HCT116 (cell line): ENCODE results near the gene PTPDC1. TPM values are rescaled to one million over a fixed set of nuclear protein-coding genes. Genes with fewer than 3 reads are reported as not detected.
A peak's percentile ranks its signal among the peaks of the same experiment; 100 is the strongest.

Source experiments
- ATAC-seq: fragments of 200-7000 bp; cut with Tn5 transposase; 2 replicates; pipeline ENCODE4 v1.9.1; 2020; ENCODE audit warnings: mild to moderate bottlenecking, moderate library complexity
- BruUV-seq: library from RNA; stranded (reverse); fragments of 400-500 nt; replicated peaks from 2 replicates; lab custom pipeline; 2021; lab: Mats Ljungman, UMichigan
- CTCF ChIA-PET: fragments of 300-600 bp; sonication (Branson Sonifier 250); formaldehyde crosslinking; loops from one replicate; lab custom pipeline; 2021; ENCODE audit warnings: antibody characterized with exemption; lab: Charles Lee
- POLR2A ChIA-PET: fragments of 300-600, 350-600 bp; sonication (Branson Sonifier 250); formaldehyde crosslinking; loops from one replicate; lab custom pipeline; 2021; ENCODE audit warnings: antibody characterized with exemption; lab: Charles Lee
- RAD21 ChIA-PET, 2 experiments: fragments of 300-600 bp; sonication (Branson Sonifier 250); formaldehyde crosslinking; loops; one replicate each; lab custom pipeline; 2023; ENCODE audit warnings: low total read pairs in 2 of 2; ENCODE audit not compliant: uncharacterized antibody in 2 of 2, unreplicated experiment in 2 of 2, low non-redundant PET in 1 of 2; lab: Charles Lee
- DNase-seq: peaks from one replicate; pipeline ENCODE4 v3.0.0-alpha.2; 2010; ENCODE audit warnings: low read depth, low spot score
- H2AFZ ChIP-seq: fragments of 200-600 bp; shearing (Covaris generic), sonication (generic); 2 replicates; pipeline ENCODE4 v1.6.1; 2017; ENCODE audit warnings: low read depth, mixed run types, mixed read lengths, antibody characterized with exemption, low read length; ENCODE audit not compliant: poor library complexity, severe bottlenecking
- H3K27ac ChIP-seq: 2 replicates; pipeline ENCODE4 v1.5.1; 2012; ENCODE audit warnings: low read depth, low read length
- H3K27me3 ChIP-seq: fragments of 200-600 bp; sonication (generic); 2 replicates; pipeline ENCODE4 v1.6.1; 2016; ENCODE audit warnings: mixed run types, low read length, mixed read lengths; ENCODE audit not compliant: insufficient read depth
- H3K36me3 ChIP-seq, 2 experiments: fragments of 200-500 bp in 1 of 2; fragments of 200-600 bp in 1 of 2; sonication (Bioruptor generic) in 1 of 2; sonication (generic) in 1 of 2; 2 replicates each; pipeline versions ENCODE4 v1.5.1 to v1.6.1; 2014 to 2016; ENCODE audit warnings: low read length in 2 of 2, inconsistent platforms in 1 of 2, mixed read lengths in 1 of 2, mixed run types in 1 of 2; ENCODE audit not compliant: insufficient read depth in 2 of 2, control insufficient read depth in 1 of 2
- H3K4me1 ChIP-seq, 2 experiments: fragments of 200-600 bp in 1 of 2; sonication (generic) in 1 of 2; 2 replicates each; pipeline versions ENCODE4 v1.5.1 to v1.6.1; 2012 to 2017; ENCODE audit warnings: low read length in 2 of 2, inconsistent platforms in 1 of 2, mild to moderate bottlenecking in 1 of 2, mixed read lengths in 1 of 2, mixed run types in 1 of 2, moderate library complexity in 1 of 2; ENCODE audit not compliant: insufficient read depth in 2 of 2, control insufficient read depth in 1 of 2
- H3K4me2 ChIP-seq: fragments of 200-600 bp; sonication (generic); 2 replicates; pipeline ENCODE4 v1.6.1; 2017; ENCODE audit warnings: mixed run types, low read length, mixed read lengths
- H3K4me3 ChIP-seq, 2 experiments: fragments of 200-600 bp in 1 of 2; sonication (generic) in 1 of 2; replicated peaks in 1 of 2; 2 replicates each; pipeline ENCODE4 v1.5.1; 2011 to 2016; ENCODE audit warnings: low read length in 2 of 2, control low read depth in 1 of 2, low read depth in 1 of 2, mild to moderate bottlenecking in 1 of 2, mixed read lengths in 1 of 2, mixed run types in 1 of 2
- H3K79me2 ChIP-seq: fragments of 200-600 bp; sonication (generic); 2 replicates; pipeline ENCODE4 v1.6.1; 2017; ENCODE audit warnings: mild to moderate bottlenecking, mixed run types, low read length, moderate library complexity, mixed read lengths; ENCODE audit not compliant: insufficient read depth
- H3K9ac ChIP-seq: fragments of 200-600 bp; sonication (generic); 2 replicates; pipeline ENCODE4 v1.6.1; 2016; ENCODE audit warnings: low read length, mixed read lengths
- H3K9me2 ChIP-seq: fragments of 200-600 bp; sonication (generic), shearing (Covaris generic); 2 replicates; pipeline ENCODE4 v1.6.1; 2017; ENCODE audit warnings: mixed run types, mild to moderate bottlenecking, moderate library complexity; ENCODE audit not compliant: insufficient read depth
- H3K9me3 ChIP-seq, 2 experiments: fragments of 200-500 bp in 1 of 2; fragments of 200-600 bp in 1 of 2; sonication (Bioruptor generic) in 1 of 2; sonication (generic) in 1 of 2; 2 replicates each; pipeline ENCODE4 v1.6.1; 2014 to 2017; ENCODE audit warnings: low read length in 2 of 2, mixed read lengths in 2 of 2, inconsistent platforms in 1 of 2, low read depth in 1 of 2, mild to moderate bottlenecking in 1 of 2, mixed run types in 1 of 2, moderate library complexity in 1 of 2; ENCODE audit not compliant: control insufficient read depth in 1 of 2, insufficient read depth in 1 of 2
- H4K20me1 ChIP-seq: fragments of 200-600 bp; sonication (generic), shearing (Covaris generic); 2 replicates; pipeline ENCODE4 v1.6.1; 2017; ENCODE audit warnings: mixed run types, mild to moderate bottlenecking, moderate library complexity; ENCODE audit not compliant: insufficient read depth
- CEBPB ChIP-seq: IDR thresholded peaks from 2 replicates; pipeline ENCODE4 v1.6.1; 2012; ENCODE audit warnings: low read depth
- EGR1 ChIP-seq: IDR thresholded peaks from 2 replicates; pipeline ENCODE4 v1.6.1; 2012; ENCODE audit warnings: low read depth
- ELF1 ChIP-seq: IDR thresholded peaks from 2 replicates; pipeline ENCODE4 v1.6.1; 2012; ENCODE audit warnings: low read depth, borderline replicate concordance
- FOSL1 ChIP-seq: IDR thresholded peaks from 2 replicates; pipeline ENCODE4 v1.6.1; 2012; ENCODE audit warnings: low read depth
- JUND ChIP-seq: IDR thresholded peaks from 2 replicates; pipeline ENCODE4 v1.6.1; 2012
- POLR2A ChIP-seq: IDR thresholded peaks from 2 replicates; pipeline ENCODE4 v1.7.0; 2011; ENCODE audit warnings: borderline replicate concordance; ENCODE audit not compliant: insufficient read depth, insufficient read length; ENCODE audit errors: extremely low read depth
- POLR2AphosphoS5 ChIP-seq: IDR thresholded peaks from 2 replicates; pipeline ENCODE4 v1.6.1; 2011; ENCODE audit warnings: mild to moderate bottlenecking, low read depth, low read length, moderate library complexity
- RAD21 ChIP-seq: IDR thresholded peaks from 2 replicates; pipeline ENCODE4 v1.6.1; 2012; ENCODE audit warnings: low read depth, mild to moderate bottlenecking
- SIN3A ChIP-seq: IDR thresholded peaks from 2 replicates; pipeline ENCODE4 v1.6.1; 2012; ENCODE audit warnings: low read depth
- SP1 ChIP-seq: IDR thresholded peaks from 2 replicates; pipeline ENCODE4 v1.6.1; 2012; ENCODE audit warnings: low read depth
- TCF7L2 ChIP-seq: IDR thresholded peaks from 2 replicates; pipeline ENCODE4 v1.7.0; 2011; ENCODE audit warnings: borderline replicate concordance, inconsistent platforms; ENCODE audit not compliant: insufficient read depth, insufficient read length; ENCODE audit errors: extremely low read depth
- YY1 ChIP-seq: IDR thresholded peaks from 2 replicates; pipeline ENCODE4 v1.6.1; 2011; ENCODE audit warnings: low read length, low read depth, moderate library complexity, mild to moderate bottlenecking; ENCODE audit not compliant: insufficient replicate concordance; ENCODE audit errors: extremely low read depth
- intact Hi-C: fragments of 100-400 bp; cut with micrococcal nuclease; formaldehyde crosslinking; loops from 2 replicates; pipeline ENCODE4 v1.10.0; 2022
- total RNA-seq: library from RNA; stranded (reverse); gene quantifications from one replicate; pipeline ENCODE4 v1.2.1, GENCODE V29; 2021; ENCODE audit not compliant: unreplicated experiment
- TF ChIP-seq, protein P1 (sequence below), 3 experiments: fragments of 200-600 bp in 1 of 3; sonication (generic) in 1 of 3; IDR thresholded peaks in 2 of 3; conservative IDR thresholded peaks in 1 of 3; 2 replicates each; pipeline ENCODE4 v1.5.1; 2012 to 2017; ENCODE audit warnings: low read depth in 2 of 3, low read length in 2 of 3, antibody characterized with exemption in 1 of 3, borderline replicate concordance in 1 of 3, control low read depth in 1 of 3, mild to moderate bottlenecking in 1 of 3, mixed read lengths in 1 of 3, mixed run types in 1 of 3, moderate library complexity in 1 of 3; ENCODE audit not compliant: insufficient read depth in 1 of 3
- TF ChIP-seq, protein P2 (sequence below): IDR thresholded peaks from 2 replicates; pipeline ENCODE4 v1.6.1; 2012
- TF ChIP-seq, protein P3 (sequence below): IDR thresholded peaks from 2 replicates; pipeline ENCODE4 v1.6.1; 2012

The PTPDC1 gene
- total RNA-seq, 1 experiment from 2014 or later: 12.7 TPM

DNA sequence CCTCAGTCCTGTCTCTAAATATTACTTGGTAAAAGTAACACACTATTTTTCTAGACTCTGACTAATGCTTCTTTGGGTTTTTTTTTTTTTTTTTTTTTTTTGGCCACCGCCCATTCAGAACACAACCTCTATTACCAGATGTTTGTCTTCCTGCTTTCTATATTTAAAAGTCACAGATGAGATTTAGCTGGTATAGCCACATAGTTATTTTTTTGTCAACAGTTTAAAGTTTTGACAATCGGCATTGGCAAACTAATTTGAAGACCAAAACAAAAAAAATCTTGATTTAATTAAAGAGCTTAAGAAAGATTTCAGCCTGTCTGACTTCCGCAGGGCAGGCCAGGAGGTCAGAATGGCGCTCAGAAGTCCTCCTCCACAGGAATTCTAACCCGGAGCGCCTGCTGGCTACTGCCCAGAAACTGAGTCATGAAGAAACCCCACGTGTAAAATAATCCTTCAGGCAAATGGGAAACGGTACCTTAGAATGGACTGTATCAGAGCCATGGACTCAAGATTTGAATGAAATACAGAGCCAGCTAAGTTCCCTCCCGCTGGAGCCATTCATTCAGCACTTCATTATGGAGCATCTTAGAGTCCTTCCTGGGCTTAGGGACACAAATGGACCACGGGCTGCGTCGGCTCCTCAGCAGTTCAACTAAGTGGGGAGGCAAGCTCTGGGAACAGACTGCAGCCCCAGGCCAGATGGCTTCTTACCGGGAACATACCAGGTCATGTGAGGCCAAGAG lies 55.6 kb downstream of the PTPDC1 start:
- Histone ChIP-seq H3K4me3 (peak overlapping the region; percentile 6 to 22; a peak in 3 of 4 replicates), H3K9me3 (no peaks in the 10 kb centered on the region), H3K9ac (peak overlapping the region; percentile 25), H2AFZ (peak overlapping the region; percentile 81), H3K36me3 (no peaks in the 10 kb centered on the region), H3K9me2 (no peaks in the 10 kb centered on the region), H3K27ac (peak overlapping the region; percentile 57), H4K20me1 (no peaks in the 10 kb centered on the region), H3K4me2 (peak overlapping the region; percentile 69), H3K27me3 (no peaks in the 10 kb centered on the region), H3K79me2 (no peaks in the 10 kb centered on the region), H3K4me1 (peaks cover 19 to 25% of the 10 kb centered on the region in 2 experiments)
- intact Hi-C loops: loop anchor here (1.0 kb wide), 1 partner anchor 20 kb away; no protein-coding TSS in a partner anchor
- ATAC-seq: peak; percentile 85
- CTCF ChIA-PET: interaction anchor here (0.9 to 1.2 kb wide), 3 partner anchors 9 to 137 kb away, joined by 3 to 4 read pairs (median 4); no protein-coding TSS in a partner anchor
- TF ChIP-seq TCF7L2 (no peak), YY1 (peak; percentile 72), JUND (peak; percentile 55; the same call in 1 of the 2 replicates), SP1 (peak; percentile 34; the same call in 1 of the 2 replicates), SIN3A (0 out of 2 replicates have a peak, but pooled peaks have one; percentile 6), RAD21 (no peak), EGR1 (0 out of 2 replicates have a peak, but pooled peaks have one; percentile 39), POLR2A (no peak), POLR2AphosphoS5 (peak; percentile 57), ELF1 (no peak; the same call in 1 of the 2 replicates), FOSL1 (peak; percentile 68), CEBPB (no peak; the same call in 1 of the 2 replicates)
- TF ChIP-seq, protein P1, sequence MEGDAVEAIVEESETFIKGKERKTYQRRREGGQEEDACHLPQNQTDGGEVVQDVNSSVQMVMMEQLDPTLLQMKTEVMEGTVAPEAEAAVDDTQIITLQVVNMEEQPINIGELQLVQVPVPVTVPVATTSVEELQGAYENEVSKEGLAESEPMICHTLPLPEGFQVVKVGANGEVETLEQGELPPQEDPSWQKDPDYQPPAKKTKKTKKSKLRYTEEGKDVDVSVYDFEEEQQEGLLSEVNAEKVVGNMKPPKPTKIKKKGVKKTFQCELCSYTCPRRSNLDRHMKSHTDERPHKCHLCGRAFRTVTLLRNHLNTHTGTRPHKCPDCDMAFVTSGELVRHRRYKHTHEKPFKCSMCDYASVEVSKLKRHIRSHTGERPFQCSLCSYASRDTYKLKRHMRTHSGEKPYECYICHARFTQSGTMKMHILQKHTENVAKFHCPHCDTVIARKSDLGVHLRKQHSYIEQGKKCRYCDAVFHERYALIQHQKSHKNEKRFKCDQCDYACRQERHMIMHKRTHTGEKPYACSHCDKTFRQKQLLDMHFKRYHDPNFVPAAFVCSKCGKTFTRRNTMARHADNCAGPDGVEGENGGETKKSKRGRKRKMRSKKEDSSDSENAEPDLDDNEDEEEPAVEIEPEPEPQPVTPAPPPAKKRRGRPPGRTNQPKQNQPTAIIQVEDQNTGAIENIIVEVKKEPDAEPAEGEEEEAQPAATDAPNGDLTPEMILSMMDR (IDR thresholded peaks at IDR 0.05 in 2 of 3, conservative IDR thresholded peaks at IDR 0.05 in 1 of 3; ENCODE audit: borderline replicate concordance in 1 of 3, insufficient read depth in 1 of 3, low read depth in 2 of 3, low read length in 2 of 3): no peak
- TF ChIP-seq, protein P2, sequence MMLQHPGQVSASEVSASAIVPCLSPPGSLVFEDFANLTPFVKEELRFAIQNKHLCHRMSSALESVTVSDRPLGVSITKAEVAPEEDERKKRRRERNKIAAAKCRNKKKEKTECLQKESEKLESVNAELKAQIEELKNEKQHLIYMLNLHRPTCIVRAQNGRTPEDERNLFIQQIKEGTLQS: no peak
- TF ChIP-seq, protein P3, sequence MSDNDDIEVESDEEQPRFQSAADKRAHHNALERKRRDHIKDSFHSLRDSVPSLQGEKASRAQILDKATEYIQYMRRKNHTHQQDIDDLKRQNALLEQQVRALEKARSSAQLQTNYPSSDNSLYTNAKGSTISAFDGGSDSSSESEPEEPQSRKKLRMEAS: peak; percentile 76
- BruUV-seq: no TSS peak
- DNase-seq: peak; percentile 72
- RAD21 ChIA-PET: interaction anchor here in 1 of 2 experiments (0.7 to 1.6 kb wide), 2 partner anchors 30 to 31 kb away, joined by 3 to 5 read pairs; no protein-coding TSS in a partner anchor
- POLR2A ChIA-PET: interaction anchor here (0.8 to 1.8 kb wide), 3 partner anchors 17 to 56 kb away, joined by 4 to 5 read pairs (median 5); partner anchors contain the start of gene PTPDC1
